IMR-90 (cell line): ENCODE results near the gene KIF18A. TPM values are rescaled to one million over a fixed set of nuclear protein-coding genes. Genes with fewer than 3 reads are reported as not detected.

Source experiments
- ATAC-seq: fragments of 200-7000 bp; cut with Tn5 transposase; 2 replicates; pipeline ENCODE4 v1.9.1; 2020; ENCODE audit warnings: low read depth, mild to moderate bottlenecking, moderate library complexity
- BruUV-seq: library from RNA; stranded (reverse); fragments of 400-500 nt; replicated peaks from 2 replicates; lab custom pipeline; 2021; lab: Mats Ljungman, UMichigan
- CTCF ChIA-PET: fragments of 300-600 bp; formaldehyde crosslinking; extraction: SDS; loops from one replicate; lab custom pipeline; 2021; ENCODE audit warnings: antibody characterized with exemption; lab: Yijun Ruan, JAX
- POLR2A ChIA-PET: fragments of 300-600 bp; sonication (Branson Sonifier 250); formaldehyde crosslinking; loops from one replicate; lab custom pipeline; 2022; ENCODE audit warnings: antibody characterized with exemption; ENCODE audit not compliant: unreplicated experiment; lab: Charles Lee
- DNase-seq: peaks from one replicate; pipeline ENCODE4 v3.0.0; 2013
- H2AFZ ChIP-seq: replicated peaks from 2 replicates; pipeline ENCODE3; 2013; ENCODE audit warnings: low read length, mild to moderate bottlenecking; ENCODE audit not compliant: poor library complexity
- H2AK5ac ChIP-seq: 2 replicates; pipeline ENCODE4 v1.6.1; 2013; ENCODE audit warnings: low read depth, low read length, inconsistent platforms
- H2AK9ac ChIP-seq: replicated peaks from 2 replicates; pipeline ENCODE3; 2013; ENCODE audit warnings: mild to moderate bottlenecking, low read depth, low read length, moderate library complexity; ENCODE audit not compliant: poor library complexity
- H2BK120ac ChIP-seq: 2 replicates; pipeline ENCODE4 v1.6.1; 2013; ENCODE audit warnings: low read depth, low read length, inconsistent platforms
- H2BK15ac ChIP-seq: 3 replicates; pipeline ENCODE4 v1.6.1; 2013; ENCODE audit warnings: low read depth, low read length, inconsistent platforms
- H2BK20ac ChIP-seq: 2 replicates; pipeline ENCODE4 v1.6.1; 2013; ENCODE audit warnings: low read depth, mild to moderate bottlenecking, inconsistent platforms, low read length, moderate library complexity
- H2BK5ac ChIP-seq: 2 replicates; pipeline ENCODE4 v1.6.1; 2013; ENCODE audit warnings: mild to moderate bottlenecking, low read depth, low read length, inconsistent platforms; ENCODE audit not compliant: poor library complexity, severe bottlenecking
- H3K14ac ChIP-seq: replicated peaks from 2 replicates; pipeline ENCODE4 v1.6.1; 2013; ENCODE audit warnings: low read depth, low read length, inconsistent platforms
- H3K18ac ChIP-seq: 2 replicates; pipeline ENCODE4 v1.6.1; 2013; ENCODE audit warnings: low read depth, low read length, control low read depth
- H3K23ac ChIP-seq: 2 replicates; pipeline ENCODE4 v1.6.1; 2013; ENCODE audit warnings: low read depth, low read length, inconsistent platforms
- H3K27ac ChIP-seq: 2 replicates; pipeline ENCODE4 v1.5.1; 2013; ENCODE audit warnings: mild to moderate bottlenecking, control low read depth, low read length; ENCODE audit not compliant: insufficient read depth
- H3K27me3 ChIP-seq: 2 replicates; pipeline ENCODE4 v1.6.1; 2013; ENCODE audit warnings: low read length; ENCODE audit not compliant: control insufficient read depth, insufficient read depth
- H3K36me3 ChIP-seq: 2 replicates; pipeline ENCODE4 v1.6.1; 2013; ENCODE audit warnings: low read length, mixed read lengths; ENCODE audit not compliant: control insufficient read depth, insufficient read depth
- H3K4ac ChIP-seq: 2 replicates; pipeline ENCODE4 v1.6.1; 2013; ENCODE audit warnings: low read depth, low read length, inconsistent platforms
- H3K4me1 ChIP-seq: 2 replicates; pipeline ENCODE4 v1.6.1; 2013; ENCODE audit warnings: low read length, mixed read lengths; ENCODE audit not compliant: control insufficient read depth, insufficient read depth
- H3K4me2 ChIP-seq: 2 replicates; pipeline ENCODE4 v1.6.1; 2013; ENCODE audit warnings: low read depth, mild to moderate bottlenecking, control low read depth, low read length, moderate library complexity
- H3K4me3 ChIP-seq: 2 replicates; pipeline ENCODE4 v1.5.1; 2013; ENCODE audit warnings: low read depth, mild to moderate bottlenecking, control low read depth, low read length, moderate library complexity; ENCODE audit not compliant: insufficient read depth
- H3K56ac ChIP-seq: 2 replicates; pipeline ENCODE4 v1.6.1; 2013; ENCODE audit warnings: low read length, inconsistent platforms; ENCODE audit not compliant: insufficient read depth; ENCODE audit errors: extremely low read depth
- H3K79me1 ChIP-seq, 2 experiments: 2 replicates each; pipeline ENCODE4 v1.6.1; 2013; ENCODE audit warnings: low read length in 2 of 2, inconsistent platforms in 1 of 2, low read depth in 1 of 2
- H3K9ac ChIP-seq: 2 replicates; pipeline ENCODE4 v1.6.1; 2013; ENCODE audit warnings: low read depth, low read length, control low read depth
- H3K9me1 ChIP-seq: 2 replicates; pipeline ENCODE4 v1.6.1; 2013; ENCODE audit warnings: low read length, inconsistent platforms; ENCODE audit not compliant: insufficient read depth
- H3K9me3 ChIP-seq: 2 replicates; pipeline ENCODE4 v1.6.1; 2013; ENCODE audit warnings: low read length; ENCODE audit not compliant: control insufficient read depth, insufficient read depth
- H4K20me1 ChIP-seq: 2 replicates; pipeline ENCODE4 v1.6.1; 2013; ENCODE audit warnings: low read length, inconsistent platforms; ENCODE audit not compliant: insufficient read depth
- H4K5ac ChIP-seq: 2 replicates; pipeline ENCODE4 v1.6.1; 2013; ENCODE audit warnings: mild to moderate bottlenecking, low read depth, low read length, control low read depth
- H4K8ac ChIP-seq, 2 experiments: 2 replicates each; pipeline ENCODE4 v1.6.1; 2013; ENCODE audit warnings: low read depth in 2 of 2, low read length in 2 of 2, control low read depth in 1 of 2, inconsistent platforms in 1 of 2
- H4K91ac ChIP-seq: 2 replicates; pipeline ENCODE4 v1.6.1; 2013; ENCODE audit warnings: low read depth, low read length, inconsistent platforms; ENCODE audit not compliant: insufficient read depth
- WGBS, 2 experiments: methylation state at CpG; one replicate each; pipeline versions ENCODE4 v1.1.5 to v1.1.7; 2013; ENCODE audit warnings: missing lambda C conversion rate in 2 of 2; ENCODE audit not compliant: insufficient read length in 1 of 2; ENCODE audit errors: extremely low coverage in 2 of 2; 5-methylcytosine and 5-hydroxymethylcytosine counted together
- dilution Hi-C: fragments of 300-500 bp; cut with HindIII; formaldehyde crosslinking; loops from one replicate; pipeline ENCODE4 v1.14.3; 2018; ENCODE audit warnings: low sequenced_read_pairs; ENCODE audit not compliant: unreplicated experiment
- in situ Hi-C: fragments of 300-500 bp; cut with MboI; formaldehyde crosslinking; loops from 3 replicates; pipeline ENCODE4 v1.14.3; 2019; ENCODE audit warnings: low sequenced_read_pairs, inconsistent platforms, mixed read lengths
- intact Hi-C: fragments of 100-400 bp; cut with micrococcal nuclease; formaldehyde crosslinking; loops from 2 replicates; pipeline ENCODE4 v1.10.0; 2022
- polyA plus RNA-seq, 3 experiments: library from polyadenylated mRNA; depleted of rRNA; stranded (reverse); fragments of >200 nt; gene quantifications; 2 replicates each; pipeline ENCODE4 v1.2.3, GENCODE V29; 2012; ENCODE audit warnings: low replicate concordance in 1 of 3
- total RNA-seq: library from RNA; depleted of rRNA; stranded (reverse); fragments of >200 nt; gene quantifications from 2 replicates; pipeline ENCODE4 v1.2.3, GENCODE V29; 2012
- TF ChIP-seq, protein P1 (sequence below): fragments of 150-350 bp; IDR thresholded peaks from 2 replicates; pipeline ENCODE4 v1.6.1; 2017; ENCODE audit warnings: mild to moderate bottlenecking, antibody characterized with exemption, low read length, low read depth

Gene KIF18A
- total and polyA plus RNA-seq, 2 of the 4 experiments (the other 2 are of a cell fraction): 8.9 to 24.4 TPM

DNA sequence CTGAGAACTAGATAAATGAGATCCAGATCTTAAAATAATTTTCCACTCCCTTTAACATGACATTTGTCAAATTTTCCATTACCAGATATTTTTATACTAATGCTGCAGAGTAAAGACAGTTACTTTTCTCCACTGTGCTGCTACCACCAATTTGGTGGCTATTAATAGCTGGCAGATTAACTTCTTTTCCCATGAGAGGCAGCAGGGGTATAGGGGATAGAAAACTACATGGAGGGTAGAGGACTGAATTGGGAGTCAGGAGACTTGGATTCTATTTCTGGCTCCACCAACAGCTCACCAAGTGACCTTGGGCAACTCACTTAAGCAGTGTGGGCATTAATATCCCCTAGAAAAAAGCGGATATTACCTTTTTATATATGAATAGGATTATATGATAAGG, 69.2 kb downstream of the KIF18A start:
- H4K5ac ChIP-seq: no peak overlapping the region
- no peak overlapping the region for H4K91ac ChIP-seq
- no peak overlapping the region for H3K9ac ChIP-seq
- 0 out of 2 replicates have a peak overlapping the region, but pooled peaks have one; percentile 28 for H3K23ac ChIP-seq
- H4K8ac ChIP-seq: no peak overlapping the region
- no TSS peak for BruUV-seq
- no peak overlapping the region for H3K18ac ChIP-seq
- H3K14ac ChIP-seq: no peak overlapping the region
- ATAC-seq (no peak), DNase-seq (no peak)
- H2BK20ac ChIP-seq: no peak overlapping the region
- no peak overlapping the region for H2BK15ac ChIP-seq
- H3K9me3 ChIP-seq: no peaks in the 10 kb centered on the region
- peaks cover 10 to 23% of the 10 kb centered on the region in 2 experiments; a peak in 3 of 4 replicates for H3K79me1 ChIP-seq
- in situ Hi-C loops: no loop called here
- intact Hi-C loops: no loop called here
- TF ChIP-seq, protein P1, sequence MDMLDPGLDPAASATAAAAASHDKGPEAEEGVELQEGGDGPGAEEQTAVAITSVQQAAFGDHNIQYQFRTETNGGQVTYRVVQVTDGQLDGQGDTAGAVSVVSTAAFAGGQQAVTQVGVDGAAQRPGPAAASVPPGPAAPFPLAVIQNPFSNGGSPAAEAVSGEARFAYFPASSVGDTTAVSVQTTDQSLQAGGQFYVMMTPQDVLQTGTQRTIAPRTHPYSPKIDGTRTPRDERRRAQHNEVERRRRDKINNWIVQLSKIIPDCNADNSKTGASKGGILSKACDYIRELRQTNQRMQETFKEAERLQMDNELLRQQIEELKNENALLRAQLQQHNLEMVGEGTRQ: no peak
- H3K27me3 ChIP-seq: no peaks in the 10 kb centered on the region
- no peak overlapping the region for H2BK5ac ChIP-seq
- no peak overlapping the region for H2AFZ ChIP-seq
- no peak overlapping the region for H3K27ac ChIP-seq
- H3K9me1 ChIP-seq: no peaks in the 10 kb centered on the region
- no peak overlapping the region for H3K56ac ChIP-seq
- H3K4me3 ChIP-seq: no peak overlapping the region
- no peak overlapping the region for H2AK9ac ChIP-seq
- no peaks in the 10 kb centered on the region for H3K4me1 ChIP-seq
- no peaks in the 10 kb centered on the region for H4K20me1 ChIP-seq
- no CpG with 5 or more reads among the region's 1 CpG for WGBS, 2 experiments
- no peak overlapping the region for H3K4me2 ChIP-seq
- ChIA-PET POLR2A (no interaction called here), CTCF (no interaction called here)
- no peak overlapping the region for H2BK120ac ChIP-seq
- H3K4ac ChIP-seq: no peak overlapping the region
- dilution Hi-C loops: no loop called here
- peaks cover 3% of the 10 kb centered on the region; the same call in 1 of the 2 replicates for H3K36me3 ChIP-seq
- H2AK5ac ChIP-seq: no peak overlapping the region
